ENCODE measurements around the gene PSKH1.
A peak's percentile ranks its signal among the peaks of the same experiment; 100 is the strongest.

The PSKH1 gene

GRCh38 chr16:67882374-67883145 lies 10.5 kb upstream of the PSKH1 start:
- Histone ChIP-seq H3K9me3 (ENCODE audit: insufficient read depth, low read depth, low read length) (no peaks in the 10 kb centered on the region), H3K79me2 (ENCODE audit: insufficient read depth, low read length) (no peaks in the 10 kb centered on the region; the same call in 1 of the 2 replicates), H3K27me3 (ENCODE audit: insufficient read depth, low read length, poor library complexity, severe bottlenecking) (no peaks in the 10 kb centered on the region), H3K36me3 (ENCODE audit: insufficient read depth, low read length) (peaks cover 89% of the 10 kb centered on the region; the same call in 1 of the 2 replicates), H4K20me1 (ENCODE audit: insufficient read depth, low read length, poor library complexity, severe bottlenecking) (no peaks in the 10 kb centered on the region), H2AFZ (ENCODE audit: low read length) (no peak overlapping the region), H3K9ac (ENCODE audit: low read depth, low read length, poor library complexity, severe bottlenecking) (no peak overlapping the region), H3K4me2 (ENCODE audit: low read depth, low read length, poor library complexity, severe bottlenecking) (no peak overlapping the region), H3K4me1 (ENCODE audit: insufficient read depth, low read length, poor library complexity, severe bottlenecking) (no peaks in the 10 kb centered on the region), H3K9me2 (replicated peaks; ENCODE audit: low read depth, low read length) (no peaks in the 10 kb centered on the region), H3K4me3 (ENCODE audit: low read length, poor library complexity, severe bottlenecking) (no peak overlapping the region), H3F3A (ENCODE audit: low read depth) (no peaks in the 10 kb centered on the region)
- TF ChIP-seq CTCF (conservative IDR thresholded peaks at IDR 0.05; ENCODE audit: low read length) (no peak), EZH2phosphoT487 (IDR thresholded peaks at IDR 0.05; ENCODE audit: borderline replicate concordance) (no peak)

- H3K4me1 ChIP-seq (ENCODE audit: insufficient read depth, low read length, poor library complexity, severe bottlenecking), result no peaks in the 10 kb centered on the region
- no peaks in the 10 kb centered on the region for H3K79me2 ChIP-seq (ENCODE audit: insufficient read depth, low read length)
- H3K9me3 ChIP-seq (ENCODE audit: insufficient read depth, low read depth, low read length), result no peaks in the 10 kb centered on the region
- no peak overlapping the region for H2AFZ ChIP-seq (ENCODE audit: low read length)
- no peaks in the 10 kb centered on the region for H3K27me3 ChIP-seq (ENCODE audit: insufficient read depth, low read length, poor library complexity, severe bottlenecking)
- no peak overlapping the region for H3K4me2 ChIP-seq (ENCODE audit: low read depth, low read length, poor library complexity, severe bottlenecking)
- H3K9ac ChIP-seq (ENCODE audit: low read depth, low read length, poor library complexity, severe bottlenecking), result no peak overlapping the region
- no peaks in the 10 kb centered on the region for H4K20me1 ChIP-seq (ENCODE audit: insufficient read depth, low read length, poor library complexity, severe bottlenecking)
- H3K4me3 ChIP-seq (ENCODE audit: low read length, poor library complexity, severe bottlenecking), result no peak overlapping the region
- H3K9me2 ChIP-seq (replicated peaks; ENCODE audit: low read depth, low read length), result no peaks in the 10 kb centered on the region
- no peak for TF ChIP-seq CTCF (conservative IDR thresholded peaks at IDR 0.05; ENCODE audit: low read length)
- TF ChIP-seq EZH2phosphoT487 (IDR thresholded peaks at IDR 0.05; ENCODE audit: borderline replicate concordance), result no peak
- H3F3A ChIP-seq (ENCODE audit: low read depth), result no peaks in the 10 kb centered on the region
- peaks cover 82% of the 10 kb centered on the region; the same call in 1 of the 2 replicates for H3K36me3 ChIP-seq (ENCODE audit: insufficient read depth, low read length)
Observed at GRCh38 chr16:67883146-67883871, 9.7 kb upstream of the PSKH1 start.

DNA sequence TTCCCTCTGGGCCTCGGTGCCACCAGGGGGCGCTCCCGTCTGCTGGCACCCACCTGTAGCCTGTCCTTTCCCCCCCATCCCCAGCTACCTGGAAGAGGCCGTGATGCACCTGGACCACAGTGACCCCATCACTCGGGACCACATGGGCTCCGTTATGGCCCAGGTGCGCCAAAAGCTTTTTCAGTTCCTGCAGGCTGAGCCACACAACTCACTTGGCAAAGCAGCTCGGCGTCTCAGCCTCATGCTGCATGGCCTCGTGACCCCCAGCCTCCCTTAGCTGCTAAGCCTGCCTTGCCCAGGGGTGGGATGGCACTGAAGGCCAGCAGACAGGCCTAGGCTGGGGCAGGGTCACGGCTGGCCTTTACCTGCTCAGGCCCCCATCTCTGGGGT lies 9.2 kb upstream of the PSKH1 start:
- no peaks in the 10 kb centered on the region for H3F3A ChIP-seq (ENCODE audit: low read depth)
- H3K4me2 ChIP-seq (ENCODE audit: low read depth, low read length, poor library complexity, severe bottlenecking), result no peak overlapping the region
- no peak overlapping the region for H2AFZ ChIP-seq (ENCODE audit: low read length)
- H3K9me2 ChIP-seq (replicated peaks; ENCODE audit: low read depth, low read length), result no peaks in the 10 kb centered on the region
- H3K27me3 ChIP-seq (ENCODE audit: insufficient read depth, low read length, poor library complexity, severe bottlenecking), result no peaks in the 10 kb centered on the region
- no peaks in the 10 kb centered on the region for H3K9me3 ChIP-seq (ENCODE audit: insufficient read depth, low read depth, low read length)
- peak; percentile 88 for TF ChIP-seq CTCF (conservative IDR thresholded peaks at IDR 0.05; ENCODE audit: low read length)
- TF ChIP-seq EZH2phosphoT487 (IDR thresholded peaks at IDR 0.05; ENCODE audit: borderline replicate concordance), result no peak
- no peak overlapping the region for H3K9ac ChIP-seq (ENCODE audit: low read depth, low read length, poor library complexity, severe bottlenecking)
- H3K4me3 ChIP-seq (ENCODE audit: low read length, poor library complexity, severe bottlenecking), result no peak overlapping the region
- H4K20me1 ChIP-seq (ENCODE audit: insufficient read depth, low read length, poor library complexity, severe bottlenecking), result no peaks in the 10 kb centered on the region
- H3K4me1 ChIP-seq (ENCODE audit: insufficient read depth, low read length, poor library complexity, severe bottlenecking), result no peaks in the 10 kb centered on the region
- H3K79me2 ChIP-seq (ENCODE audit: insufficient read depth, low read length), result no peaks in the 10 kb centered on the region
- peaks cover 76% of the 10 kb centered on the region; the same call in 1 of the 2 replicates for H3K36me3 ChIP-seq (ENCODE audit: insufficient read depth, low read length)

Measured in Loucy (cell line).